ENCODE results near the gene MEIOSIN. TPM values are rescaled to one million over a fixed set of nuclear protein-coding genes. Genes with fewer than 3 reads are reported as not detected.

MEIOSIN gene
- total RNA-seq, 4 donors from 2014 or later, result not detected

DNA sequence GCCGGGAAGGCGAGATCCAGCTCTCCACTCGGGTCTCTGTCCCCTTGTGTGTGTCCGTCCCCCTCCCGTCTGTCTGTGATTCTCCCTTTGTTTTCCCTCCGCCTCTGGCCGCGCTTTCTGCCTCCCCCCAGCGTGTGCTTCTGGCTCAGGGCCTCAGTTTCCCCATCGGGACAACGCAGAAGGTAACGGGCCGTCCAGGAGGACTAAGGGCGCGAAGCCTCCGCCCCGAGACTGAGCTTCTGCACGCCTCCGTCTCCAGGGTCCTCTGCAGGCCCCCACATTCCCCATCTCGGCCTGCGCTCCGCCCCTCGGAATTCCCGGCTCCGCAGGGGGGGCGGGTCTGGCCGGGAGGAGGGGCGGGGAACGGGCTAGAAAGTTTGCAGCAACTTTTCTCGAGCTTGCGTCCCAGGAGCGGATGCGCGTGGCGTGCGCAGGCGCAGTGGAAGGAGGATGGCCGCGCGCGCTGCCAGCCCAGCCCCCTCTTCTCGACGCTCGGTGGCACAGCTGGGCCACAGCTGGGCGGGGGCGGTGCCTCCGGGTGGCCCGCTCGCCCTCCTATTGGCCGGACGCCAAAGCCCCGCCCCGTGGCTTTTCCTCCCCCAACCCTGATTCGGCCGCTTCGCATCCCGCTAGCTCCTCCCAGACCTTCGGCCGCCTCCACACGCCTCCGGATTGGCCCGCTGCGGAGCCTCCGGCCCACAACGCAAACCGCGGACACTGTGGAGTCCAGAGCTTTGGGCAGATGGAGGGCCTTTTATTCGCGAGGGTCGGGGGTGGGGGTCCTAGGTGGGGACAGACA is 35.9 kb downstream of the MEIOSIN start, which contains the start of gene SIX5:
TSS of gene SIX5 (minus strand) at position 269 of the 799 bp plus-strand sequence. CDS start 408 bp downstream, outside the sequence.
- TF ChIP-seq CTCF (IDR thresholded peaks at IDR 0.05; ENCODE audit: low read depth), result no peak

- TF ChIP-seq CTCF (IDR thresholded peaks at IDR 0.05; ENCODE audit: low read depth), result no peak
These were observed 36.6 kb downstream of the MEIOSIN start for GRCh38 chr19:45769821-45770191.

GRCh38 chr19:45770192-45771101 is 37.2 kb downstream of the MEIOSIN start:
- TF ChIP-seq CTCF (IDR thresholded peaks at IDR 0.05; ENCODE audit: low read depth), result no peak

DNA sequence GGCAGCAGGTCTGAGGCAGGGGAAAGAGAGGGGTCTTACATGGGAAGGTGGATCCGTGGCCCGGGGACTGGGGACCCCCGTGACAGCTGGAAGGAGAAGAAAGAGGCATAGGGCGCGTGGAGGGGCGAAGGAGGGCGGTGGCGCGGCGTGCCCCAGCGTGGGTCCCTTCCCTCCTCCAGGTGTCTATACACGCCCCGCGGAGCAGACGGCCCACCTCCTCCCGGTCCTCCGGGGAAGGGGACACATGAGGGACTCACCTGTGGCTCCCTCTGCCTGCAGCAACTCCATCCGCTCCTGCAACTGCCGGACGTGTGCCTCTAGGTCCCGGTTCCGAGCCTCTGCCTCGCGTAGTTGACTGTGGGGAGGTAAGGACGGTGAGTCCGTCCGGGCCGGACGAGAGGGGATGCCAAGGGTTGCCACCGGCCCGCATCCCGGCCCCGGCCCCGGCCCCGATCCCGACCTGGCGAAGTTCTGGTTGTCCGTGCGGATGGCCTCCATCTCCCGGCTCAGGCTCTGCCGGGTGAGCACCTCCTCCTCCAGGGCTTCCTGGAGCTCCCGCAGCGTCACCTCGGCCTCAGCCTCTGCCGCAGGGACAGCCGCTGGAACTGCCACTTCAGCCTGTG is 38.2 kb downstream of the MEIOSIN start:
- no peak for TF ChIP-seq CTCF (IDR thresholded peaks at IDR 0.05; ENCODE audit: low read depth)

GRCh38 chr19:45772130-45772840 is 39.0 kb downstream of the MEIOSIN start:
- TF ChIP-seq CTCF (IDR thresholded peaks at IDR 0.05; ENCODE audit: low read depth), result no peak

DNA sequence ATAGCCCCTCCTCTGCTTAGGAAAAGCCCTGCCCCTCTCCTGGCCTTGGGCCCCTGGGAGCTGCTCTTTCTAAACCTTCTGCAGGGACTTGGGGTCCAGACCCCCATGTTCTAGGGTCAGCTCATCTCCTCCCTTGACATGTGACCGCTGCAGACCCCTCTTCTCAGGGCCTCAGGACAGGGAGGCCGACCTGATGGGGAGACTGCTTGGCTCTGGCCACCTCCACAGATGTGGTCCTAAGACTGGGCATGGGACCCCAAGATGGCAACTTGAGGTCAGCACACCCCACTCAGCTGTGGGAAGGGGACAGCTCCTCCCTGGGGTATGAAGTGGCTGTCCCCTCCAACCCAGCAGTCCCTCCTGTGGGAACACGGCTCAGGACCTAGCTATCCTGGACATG is 39.7 kb downstream of the MEIOSIN start:
- no peak for TF ChIP-seq CTCF (IDR thresholded peaks at IDR 0.05; ENCODE audit: low read depth)

Measured in subcutaneous adipose tissue (tissue), 4 donors.